ENCODE results near the gene SRP68. TPM values are rescaled to one million over a fixed set of nuclear protein-coding genes. Genes with fewer than 3 reads are reported as not detected.

The SRP68 gene
- total RNA-seq, result 100 to 1,000 TPM; 151 to 174 TPM

DNA sequence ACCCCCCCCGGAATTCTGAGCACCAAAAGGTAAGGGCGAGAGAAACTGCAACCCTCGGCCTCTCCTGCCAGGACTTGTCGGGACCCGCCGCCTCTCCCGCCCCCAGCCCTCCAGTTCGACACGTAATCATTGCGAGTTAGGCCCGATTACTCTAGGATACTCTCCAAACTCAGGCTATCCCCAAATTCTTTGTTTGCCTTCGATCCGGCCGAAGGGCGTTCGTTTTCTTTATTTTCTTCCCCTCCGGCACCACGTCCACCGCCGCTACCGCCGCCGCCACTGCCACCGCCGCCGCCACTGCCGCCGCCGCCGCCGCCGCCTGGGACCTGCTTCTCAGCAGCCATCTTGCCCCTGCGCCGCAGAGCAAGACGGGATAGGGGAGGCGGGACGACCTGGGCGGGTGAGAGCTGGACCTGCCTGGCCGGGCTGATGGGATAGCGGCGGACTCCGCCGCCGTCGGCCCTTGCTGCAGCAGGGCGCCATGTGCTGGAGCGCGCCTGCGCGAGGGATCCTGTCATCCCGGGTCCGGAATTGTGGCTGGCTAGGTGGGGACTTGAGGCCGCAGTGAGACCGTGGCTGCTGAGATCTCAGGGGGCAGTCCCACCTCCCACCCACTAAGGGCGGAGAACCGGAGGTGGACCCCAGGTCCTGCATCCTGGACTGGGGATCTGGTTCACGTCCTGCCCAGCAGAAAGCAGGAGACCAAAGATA, at the start of gene SRP68:
TSS of gene SRP68 (minus strand) at position 370 of the 711 bp plus-strand sequence. CDS start at position 344, 26 bp downstream.
- ATAC-seq (peak; percentile 79), DNase-seq (peak; percentile 90)
- H3K27me3 Mint-ChIP-seq, result peaks cover 28% of the 10 kb centered on the region
- no peaks in the 10 kb centered on the region for H3K9me3 Mint-ChIP-seq (ENCODE audit: low read depth)
- H3K27ac Mint-ChIP-seq, result peak within 1 kb of the TSS; percentile 100
- intact Hi-C loops (cut with DNase I, micrococcal nuclease), result loop anchor here in 1 of 2 experiments (1.0 to 5.0 kb wide), 6 partner anchors 31 to 655 kb away; partner anchors contain the start of genes EXOC7, JMJD6, METTL23 and PRPSAP1
- ChIA-PET CTCF (interaction anchor here (0.9 to 1.3 kb wide), 5 partner anchors 8 to 227 kb away, joined by 3 to 5 read pairs (median 3); no protein-coding TSS in a partner anchor), POLR2A (interaction anchor here (0.6 to 1.8 kb wide), 7 partner anchors 9 to 297 kb away, joined by 4 to 19 read pairs (median 9); partner anchors contain the start of gene UBALD2)
- H3K36me3 Mint-ChIP-seq (ENCODE audit: low read depth), result peaks cover 24% of the 10 kb centered on the region
- peak within 1 kb of the TSS; percentile 94 for H3K4me3 Mint-ChIP-seq
- H3K4me1 Mint-ChIP-seq, result peaks cover 44% of the 10 kb centered on the region

GRCh38 chr17:76121932-76122430, 49.7 kb upstream of the SRP68 start:
- CTCF ChIA-PET, result interaction anchor here (0.6 to 10.1 kb wide), 15 partner anchors 24 to 181 kb away, joined by 3 to 150 read pairs (median 5); no protein-coding TSS in a partner anchor
- POLR2A ChIA-PET, result interaction anchor here (0.8 to 2.3 kb wide), 5 partner anchors 60 to 153 kb away, joined by 3 to 9 read pairs (median 5); no protein-coding TSS in a partner anchor
- no peaks in the 10 kb centered on the region for H3K9me3 Mint-ChIP-seq (ENCODE audit: low read depth)
- peak overlapping the region; percentile 80 for H3K27ac Mint-ChIP-seq
- H3K27me3 Mint-ChIP-seq, result no peaks in the 10 kb centered on the region
- peak; percentile 61 for DNase-seq
- intact Hi-C loops (cut with DNase I, micrococcal nuclease), result loop anchor here (1.0 to 5.0 kb wide), 5 partner anchors 59 to 177 kb away; no protein-coding TSS in a partner anchor
- H3K4me3 Mint-ChIP-seq, result no peak overlapping the region
- peak; percentile 20 for ATAC-seq
- H3K4me1 Mint-ChIP-seq, result peaks cover 14% of the 10 kb centered on the region
- H3K36me3 Mint-ChIP-seq (ENCODE audit: low read depth), result no peaks in the 10 kb centered on the region

- CTCF ChIA-PET, result interaction anchor here (0.5 to 10.1 kb wide), 20 partner anchors 9 to 277 kb away, joined by 3 to 150 read pairs (median 5); no protein-coding TSS in a partner anchor
- POLR2A ChIA-PET, result interaction anchor here (1.0 to 1.5 kb wide), 2 partner anchors 61 to 69 kb away, joined by 3 to 5 read pairs; no protein-coding TSS in a partner anchor
- intact Hi-C loops (cut with DNase I, micrococcal nuclease), result loop anchor here (1.0 to 5.0 kb wide), 4 partner anchors 62 to 179 kb away; no protein-coding TSS in a partner anchor
- DNase-seq, result no peak
- peaks cover 9% of the 10 kb centered on the region for H3K4me1 Mint-ChIP-seq
- peak overlapping the region; percentile 84 for H3K27ac Mint-ChIP-seq
- H3K4me3 Mint-ChIP-seq, result no peak overlapping the region
- ATAC-seq, result no peak
- H3K36me3 Mint-ChIP-seq (ENCODE audit: low read depth), result no peaks in the 10 kb centered on the region
- H3K9me3 Mint-ChIP-seq (ENCODE audit: low read depth), result no peaks in the 10 kb centered on the region
- no peaks in the 10 kb centered on the region for H3K27me3 Mint-ChIP-seq
Observed at GRCh38 chr17:76120658-76121008, 48.3 kb upstream of the SRP68 start.

DNA sequence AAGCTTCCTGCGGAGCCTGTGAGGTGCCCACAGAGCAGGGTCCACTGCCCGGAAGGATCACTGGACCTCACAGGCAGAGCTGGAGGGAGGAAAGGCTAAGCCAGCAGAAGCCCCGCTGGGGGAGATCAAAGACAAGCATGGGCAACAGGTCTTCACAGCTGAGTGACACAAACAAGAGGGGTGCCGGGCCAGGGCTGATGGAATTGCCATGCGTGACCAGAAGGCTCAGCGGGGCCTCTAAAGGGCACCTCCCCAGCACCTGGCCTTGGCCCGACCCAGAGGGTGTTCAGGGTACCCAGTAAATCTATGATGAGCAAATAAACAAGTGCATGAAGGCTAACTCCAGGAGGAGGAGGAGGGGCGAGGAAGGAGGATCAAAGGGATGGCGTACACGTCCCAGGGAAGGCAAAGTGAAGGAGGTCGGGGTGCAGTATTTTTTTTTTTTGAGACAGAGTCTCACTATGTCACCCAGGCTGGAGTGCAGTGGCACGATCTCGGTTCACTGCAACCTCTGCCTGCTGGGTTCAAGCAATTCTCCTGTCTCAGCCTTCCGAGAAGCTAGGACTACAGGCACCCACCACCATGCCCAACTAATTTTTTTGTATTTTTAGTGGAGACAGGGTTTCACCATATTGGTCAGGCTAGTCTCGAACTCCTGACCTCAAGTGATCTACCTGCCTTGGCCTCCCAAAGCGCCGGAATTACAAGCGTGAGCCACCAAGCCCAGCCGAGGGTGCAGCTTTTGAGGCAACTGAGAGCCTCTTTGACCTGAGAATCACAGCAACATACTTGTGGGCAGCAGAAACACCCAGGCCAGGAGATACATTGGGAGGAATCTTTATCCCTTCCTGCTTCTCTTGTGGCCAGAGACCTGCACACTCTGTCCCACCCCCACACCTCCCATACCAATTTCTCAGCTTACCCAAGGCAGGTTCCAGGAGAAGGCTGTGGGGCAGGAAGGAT, 47.4 kb upstream of the SRP68 start:
- H3K36me3 Mint-ChIP-seq (ENCODE audit: low read depth), result no peaks in the 10 kb centered on the region
- POLR2A ChIA-PET, result no interaction called here
- H3K27ac Mint-ChIP-seq, result no peak overlapping the region
- no peaks in the 10 kb centered on the region for H3K27me3 Mint-ChIP-seq
- H3K9me3 Mint-ChIP-seq (ENCODE audit: low read depth), result no peaks in the 10 kb centered on the region
- ATAC-seq, result no peak
- no peak overlapping the region for H3K4me3 Mint-ChIP-seq
- CTCF ChIA-PET, result interaction anchor here (0.5 to 10.1 kb wide), 12 partner anchors 11 to 486 kb away, joined by 3 to 150 read pairs (median 3); no protein-coding TSS in a partner anchor
- intact Hi-C loops (cut with DNase I, micrococcal nuclease), result loop anchor here in 1 of 2 experiments (5.0 kb wide), 1 partner anchor 178 kb away; no protein-coding TSS in a partner anchor
- no peak for DNase-seq
- H3K4me1 Mint-ChIP-seq, result peaks cover 9% of the 10 kb centered on the region

DNA sequence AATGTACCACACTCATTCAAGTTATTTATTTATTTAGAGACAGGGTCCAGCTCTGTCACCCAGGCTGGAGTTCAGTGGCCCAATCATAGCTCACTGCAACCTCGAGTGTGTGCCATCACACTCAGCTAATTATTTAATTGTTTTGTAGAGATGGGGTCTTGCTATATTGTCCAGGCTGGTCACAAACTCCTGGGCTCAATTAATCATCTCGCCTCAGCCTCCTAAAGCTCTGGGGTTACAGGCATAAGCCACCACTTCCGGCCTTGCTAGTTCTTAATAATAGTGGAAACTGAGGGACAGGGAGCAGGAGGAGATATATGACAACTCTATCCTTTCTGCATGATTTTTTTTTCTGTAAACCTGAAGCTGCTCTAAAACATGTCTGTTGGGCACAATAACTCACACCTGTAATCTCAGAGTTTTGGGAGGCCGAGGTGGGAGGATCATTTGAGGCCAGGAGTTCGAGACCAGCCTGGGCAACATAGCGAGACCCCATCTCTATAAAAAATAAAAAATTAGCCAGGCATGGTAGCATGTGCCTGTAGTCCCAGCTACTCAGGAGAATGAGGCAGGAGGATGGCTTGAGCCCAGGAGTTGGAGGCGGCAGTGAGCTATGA, 42.9 kb upstream of the SRP68 start:
- H3K27ac Mint-ChIP-seq, result no peak overlapping the region
- DNase-seq, result no peak
- H3K9me3 Mint-ChIP-seq (ENCODE audit: low read depth), result no peaks in the 10 kb centered on the region
- intact Hi-C loops (cut with DNase I, micrococcal nuclease), result no loop called here
- no peaks in the 10 kb centered on the region for H3K4me1 Mint-ChIP-seq
- H3K4me3 Mint-ChIP-seq, result no peak overlapping the region
- H3K36me3 Mint-ChIP-seq (ENCODE audit: low read depth), result no peaks in the 10 kb centered on the region
- no peak for ATAC-seq
- no peaks in the 10 kb centered on the region for H3K27me3 Mint-ChIP-seq
- POLR2A ChIA-PET, result interaction anchor here (0.6 kb wide), 2 partner anchors 67 to 208 kb away, joined by 3 to 4 read pairs; no protein-coding TSS in a partner anchor
- CTCF ChIA-PET, result interaction anchor here (0.6 to 0.8 kb wide), 5 partner anchors 19 to 135 kb away, joined by 3 to 4 read pairs (median 3); no protein-coding TSS in a partner anchor

DNA sequence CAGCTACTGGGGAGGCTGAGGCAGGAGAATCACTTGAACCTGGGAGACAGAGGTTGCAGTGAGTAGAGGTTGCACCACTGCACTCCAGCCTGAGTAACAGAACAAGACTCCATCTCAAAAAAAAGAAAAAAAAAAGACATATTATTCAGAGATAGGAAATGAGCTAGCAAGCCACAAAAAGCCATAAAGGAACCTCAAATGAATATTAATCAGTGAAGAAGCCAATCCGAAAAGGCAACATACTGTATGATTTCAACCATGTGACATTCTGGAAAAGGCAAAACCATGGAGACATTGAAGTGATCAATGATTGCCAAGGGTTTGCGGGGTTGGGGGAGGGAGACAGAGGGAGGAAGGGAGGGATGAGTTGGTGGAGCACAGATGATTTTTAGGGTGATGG, 39.6 kb upstream of the SRP68 start:
- no peaks in the 10 kb centered on the region for H3K9me3 Mint-ChIP-seq (ENCODE audit: low read depth)
- CTCF ChIA-PET, result interaction anchor here (0.7 to 2.6 kb wide), 4 partner anchors 99 to 286 kb away, joined by 3 to 8 read pairs (median 4); no protein-coding TSS in a partner anchor
- H3K4me1 Mint-ChIP-seq, result no peaks in the 10 kb centered on the region
- no peak overlapping the region for H3K4me3 Mint-ChIP-seq
- ATAC-seq (no peak), DNase-seq (no peak)
- intact Hi-C loops (cut with DNase I, micrococcal nuclease), result no loop called here
- POLR2A ChIA-PET, result no interaction called here
- no peak overlapping the region for H3K27ac Mint-ChIP-seq
- no peaks in the 10 kb centered on the region for H3K36me3 Mint-ChIP-seq (ENCODE audit: low read depth)
- no peaks in the 10 kb centered on the region for H3K27me3 Mint-ChIP-seq

- ATAC-seq (no peak), DNase-seq (no peak)
- Mint-ChIP-seq H3K4me1 (peaks cover 8% of the 10 kb centered on the region), H3K4me3 (no peak overlapping the region), H3K27ac (no peak overlapping the region), H3K36me3 (ENCODE audit: low read depth) (no peaks in the 10 kb centered on the region), H3K9me3 (ENCODE audit: low read depth) (no peaks in the 10 kb centered on the region), H3K27me3 (no peaks in the 10 kb centered on the region)
- POLR2A ChIA-PET, result interaction anchor here (0.6 kb wide), 1 partner anchor 405 kb away, joined by 3 read pairs; no protein-coding TSS in a partner anchor
- CTCF ChIA-PET, result interaction anchor here (0.9 to 1.6 kb wide), 5 partner anchors 72 to 434 kb away, joined by 3 to 4 read pairs (median 4); no protein-coding TSS in a partner anchor
- intact Hi-C loops (cut with DNase I, micrococcal nuclease), result loop anchor here in 1 of 2 experiments (1.0 to 10.0 kb wide), 2 partner anchors 93 to 397 kb away; partner anchors contain the start of gene RHBDF2
Observed at GRCh38 chr17:76107509-76107908, 35.2 kb upstream of the SRP68 start.

- no peak overlapping the region for H3K27ac Mint-ChIP-seq
- no peak for DNase-seq
- ATAC-seq, result no peak
- intact Hi-C loops (cut with DNase I, micrococcal nuclease), result loop anchor here in 1 of 2 experiments (1.0 to 10.0 kb wide), 2 partner anchors 92 to 398 kb away; partner anchors contain the start of gene RHBDF2
- no peaks in the 10 kb centered on the region for H3K27me3 Mint-ChIP-seq
- POLR2A ChIA-PET, result interaction anchor here (0.7 kb wide), 1 partner anchor 166 kb away, joined by 5 read pairs; the partner anchor contains the start of gene FBF1
- peaks cover 13% of the 10 kb centered on the region for H3K4me1 Mint-ChIP-seq
- no peaks in the 10 kb centered on the region for H3K9me3 Mint-ChIP-seq (ENCODE audit: low read depth)
- CTCF ChIA-PET, result interaction anchor here (0.6 to 1.3 kb wide), 5 partner anchors 87 to 244 kb away, joined by 3 to 6 read pairs (median 4); no protein-coding TSS in a partner anchor
- no peaks in the 10 kb centered on the region for H3K36me3 Mint-ChIP-seq (ENCODE audit: low read depth)
- no peak overlapping the region for H3K4me3 Mint-ChIP-seq
Observed at GRCh38 chr17:76106703-76107102, 34.4 kb upstream of the SRP68 start.

- intact Hi-C loops (cut with DNase I, micrococcal nuclease), result loop anchor here in 1 of 2 experiments (10.0 kb wide), 1 partner anchor 400 kb away; the partner anchor contains the start of gene RHBDF2
Observed at GRCh38 chr17:76104896-76105231, 32.5 kb upstream of the SRP68 start.

More at GRCh38 chr17:76104896-76105231, 32.5 kb upstream of the SRP68 start:
- no peak overlapping the region for H3K27ac Mint-ChIP-seq
- no peaks in the 10 kb centered on the region for H3K27me3 Mint-ChIP-seq
- no peak for ATAC-seq
- CTCF ChIA-PET, result interaction anchor here (0.6 to 1.1 kb wide), 4 partner anchors 16 to 270 kb away, joined by 3 read pairs; no protein-coding TSS in a partner anchor
- peaks cover 4% of the 10 kb centered on the region for H3K36me3 Mint-ChIP-seq (ENCODE audit: low read depth)
- POLR2A ChIA-PET, result interaction anchor here (0.9 to 2.0 kb wide), 2 partner anchors 24 to 167 kb away, joined by 3 to 4 read pairs; no protein-coding TSS in a partner anchor
- peak overlapping the region; percentile 90 for H3K4me3 Mint-ChIP-seq
- H3K9me3 Mint-ChIP-seq (ENCODE audit: low read depth), result no peaks in the 10 kb centered on the region
- no peak for DNase-seq
- H3K4me1 Mint-ChIP-seq, result peaks cover 17% of the 10 kb centered on the region
